ENCODE measurements around the gene CHST12.

The CHST12 gene

DNA sequence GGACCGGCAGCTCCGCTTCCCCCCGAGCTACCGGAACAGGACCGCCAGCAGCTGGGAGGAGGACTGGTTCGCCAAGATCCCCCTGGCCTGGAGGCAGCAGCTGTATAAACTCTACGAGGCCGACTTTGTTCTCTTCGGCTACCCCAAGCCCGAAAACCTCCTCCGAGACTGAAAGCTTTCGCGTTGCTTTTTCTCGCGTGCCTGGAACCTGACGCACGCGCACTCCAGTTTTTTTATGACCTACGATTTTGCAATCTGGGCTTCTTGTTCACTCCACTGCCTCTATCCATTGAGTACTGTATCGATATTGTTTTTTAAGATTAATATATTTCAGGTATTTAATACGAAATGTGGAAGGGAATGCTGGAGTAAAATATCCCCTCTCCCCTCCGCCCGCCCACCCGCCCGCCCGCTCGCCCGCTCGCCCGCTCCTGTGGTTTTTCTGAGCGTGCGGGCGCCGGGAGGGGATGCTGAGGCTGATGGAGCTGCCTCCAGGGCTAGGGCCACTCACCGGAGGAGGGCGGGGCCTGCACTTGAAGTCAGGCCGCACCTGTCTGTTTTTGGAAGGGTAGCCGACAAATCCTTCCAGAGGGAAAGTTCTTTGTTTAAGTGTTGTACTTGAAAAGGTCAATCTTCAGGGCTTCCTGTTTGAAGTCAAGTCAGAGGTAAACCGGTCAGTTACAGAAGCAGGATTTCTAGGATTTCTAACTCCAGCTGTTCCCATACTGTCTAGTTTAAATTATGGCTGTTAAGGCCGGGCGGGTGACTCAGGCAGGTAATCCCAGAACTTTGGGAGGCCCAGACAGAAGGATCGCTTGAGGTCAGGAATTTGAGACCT is 30.5 kb downstream of the CHST12 start:
- no peak for DNase-seq (ENCODE audit: low spot score)
- TF ChIP-seq CTCF (IDR thresholded peaks at IDR 0.05; ENCODE audit: extremely low read depth, missing control alignments) = no peak

DNA sequence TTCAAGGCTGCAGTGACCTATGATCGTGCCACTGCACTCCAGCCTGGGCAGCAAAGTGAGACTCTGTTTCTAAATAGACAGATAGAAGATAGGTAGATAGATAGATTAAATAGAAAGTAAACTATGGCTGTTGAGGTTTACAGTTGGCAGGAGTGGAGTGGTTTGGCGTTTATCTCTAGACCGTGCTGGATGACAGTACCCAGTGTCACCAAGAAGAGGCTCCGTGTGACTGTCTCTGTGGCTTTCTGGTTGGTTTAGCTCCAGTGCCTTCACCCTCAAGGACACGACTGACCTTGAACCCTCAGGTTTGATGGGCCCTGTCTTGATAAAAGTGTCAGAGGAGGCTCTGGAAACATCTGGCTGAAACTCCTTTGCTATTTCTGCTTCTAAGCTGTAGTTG is 31.7 kb downstream of the CHST12 start:
- no peak for DNase-seq (ENCODE audit: low spot score)
- TF ChIP-seq CTCF (IDR thresholded peaks at IDR 0.05; ENCODE audit: extremely low read depth, missing control alignments) = no peak

DNA sequence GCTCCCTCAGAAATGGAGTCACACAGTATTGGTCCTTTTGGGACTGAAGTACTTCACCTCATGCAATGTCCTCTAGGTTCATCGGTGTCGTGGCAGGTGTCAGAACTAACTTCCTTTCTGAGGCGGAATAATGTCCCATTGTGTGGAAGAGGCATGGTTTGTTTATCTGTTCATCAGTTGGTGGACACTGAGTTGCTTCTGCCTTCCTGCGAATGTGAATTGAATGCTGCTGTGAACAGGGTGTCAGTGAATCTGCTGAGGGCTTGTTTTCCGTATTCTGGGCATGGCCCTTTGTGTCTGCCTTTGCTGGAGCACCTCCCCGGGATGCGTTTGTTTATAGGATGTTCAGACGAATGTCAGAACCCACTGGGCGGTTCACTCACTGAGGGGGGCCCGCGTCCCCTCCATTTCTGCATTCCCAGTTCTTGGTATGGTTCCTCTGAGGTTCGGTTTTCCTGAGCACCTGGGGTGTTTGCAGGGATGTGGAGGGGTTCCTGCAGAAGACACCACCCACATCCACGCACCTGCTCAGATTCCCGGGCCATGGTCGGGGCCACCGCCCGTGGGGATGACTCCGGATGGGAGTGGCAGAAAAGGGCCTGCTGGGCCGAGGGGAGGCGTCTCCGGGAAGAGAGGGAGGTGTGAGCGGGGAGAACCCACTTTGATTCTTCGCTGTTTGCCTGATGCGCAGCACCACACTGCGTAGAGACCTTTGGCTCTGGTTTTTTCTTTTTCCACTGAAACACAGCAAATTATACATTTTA is 33.1 kb downstream of the CHST12 start:
- no peak for DNase-seq (ENCODE audit: low spot score)
- TF ChIP-seq CTCF (IDR thresholded peaks at IDR 0.05; ENCODE audit: extremely low read depth, missing control alignments) = no peak

DNA sequence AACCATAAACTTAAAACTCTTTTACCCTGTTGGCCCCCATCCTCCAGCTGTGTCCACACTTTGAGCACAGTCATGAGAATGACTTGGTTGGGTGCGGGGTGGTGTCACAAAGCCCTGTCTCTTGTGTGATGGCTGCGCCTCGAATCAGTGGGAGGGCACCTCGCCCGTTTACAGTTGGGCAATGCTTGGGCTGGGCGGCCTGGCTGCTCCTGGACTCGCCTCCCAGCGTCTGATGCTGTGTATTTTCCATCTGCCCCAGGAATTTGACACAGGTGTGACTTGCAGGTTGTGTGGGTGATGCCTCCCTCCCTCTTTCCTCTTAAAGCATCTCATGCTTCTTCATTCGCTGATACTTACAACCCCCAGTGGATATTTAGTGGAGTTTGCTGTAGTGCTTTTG is 33.7 kb downstream of the CHST12 start:
- no peak for DNase-seq (ENCODE audit: low spot score)
- no peak for TF ChIP-seq CTCF (IDR thresholded peaks at IDR 0.05; ENCODE audit: extremely low read depth, missing control alignments)

DNA sequence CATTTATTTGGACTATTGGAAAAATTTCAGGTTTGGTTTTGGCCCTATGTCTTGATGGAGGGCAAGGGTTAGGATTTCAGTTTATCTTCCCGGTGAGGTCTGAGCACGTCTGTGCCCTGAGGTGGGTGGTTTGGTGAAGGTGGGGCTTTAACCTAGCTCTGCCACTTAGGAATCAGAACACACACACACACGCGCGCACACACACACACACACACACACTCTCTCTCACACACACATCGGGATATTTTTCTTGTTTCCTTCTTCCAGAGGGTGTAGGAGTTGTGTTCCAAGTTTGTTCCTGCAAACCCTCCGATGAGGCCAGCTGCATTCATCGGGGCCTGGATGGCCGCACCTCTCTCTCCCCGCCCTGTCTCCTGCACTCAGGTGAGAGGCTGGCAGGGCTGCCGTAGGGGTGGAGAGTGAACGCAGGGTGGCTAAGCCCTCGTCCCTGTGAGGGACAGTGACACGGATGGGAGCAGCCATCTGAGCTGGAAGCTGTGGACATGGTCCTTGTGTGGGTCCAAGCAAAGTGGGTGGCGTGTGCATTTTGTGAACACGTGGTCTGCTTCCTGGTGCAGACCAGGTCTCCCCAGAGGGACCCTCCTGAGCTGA is 34.2 kb downstream of the CHST12 start:
- TF ChIP-seq CTCF (IDR thresholded peaks at IDR 0.05; ENCODE audit: extremely low read depth, missing control alignments) = no peak
- no peak for DNase-seq (ENCODE audit: low spot score)

GRCh38 chr7:2438186-2438585 is 34.8 kb downstream of the CHST12 start:
- no peak for TF ChIP-seq CTCF (IDR thresholded peaks at IDR 0.05; ENCODE audit: extremely low read depth, missing control alignments)
- DNase-seq (ENCODE audit: low spot score) = no peak

DNA sequence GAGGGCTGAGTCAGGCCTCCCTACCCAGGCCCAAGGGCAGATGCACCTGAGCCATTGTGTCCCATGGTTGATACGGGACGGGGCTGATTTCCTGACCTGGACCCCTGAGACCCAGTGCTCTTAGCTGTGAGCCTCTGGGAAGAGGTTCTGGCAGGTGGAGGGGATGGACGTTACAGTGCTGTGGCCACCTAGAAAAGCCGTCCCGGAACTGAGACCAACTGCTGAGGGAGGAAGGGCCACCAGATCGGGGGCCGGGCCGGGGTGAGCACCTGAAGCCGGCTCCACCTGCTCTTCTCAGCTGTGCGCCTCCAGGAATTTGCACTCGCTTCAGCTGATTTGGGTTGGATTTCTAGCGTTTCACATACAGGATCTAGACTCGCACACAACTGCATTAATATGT is 35.4 kb downstream of the CHST12 start:
- TF ChIP-seq CTCF (IDR thresholded peaks at IDR 0.05; ENCODE audit: extremely low read depth, missing control alignments) = no peak
- no peak for DNase-seq (ENCODE audit: low spot score)

Data from GM20000 (cell line).